Astrocyte (in vitro differentiated cells and primary cell): Measurements from ENCODE around the gene TBX21. TPM values are rescaled to one million over a fixed set of nuclear protein-coding genes. Genes with fewer than 3 reads are reported as not detected.
"Not testable (repeated sequence)": the region's sequence is repeated elsewhere in the genome, so short reads cannot be mapped to it uniquely, and the experiment has no call there.

Source experiments
- DNase-seq: peaks from one replicate; pipeline ENCODE4 v3.0.0-alpha.2; 2010; ENCODE audit warnings: low read depth
- FAIRE-seq: peaks from 2 replicates; lab custom pipeline; 2011; peaks lifted over from hg19 to GRCh38; lab: Jason Lieb, UNC
- H2AFZ ChIP-seq: 2 replicates; pipeline ENCODE4 v1.6.0; 2012; ENCODE audit warnings: low read depth, low read length, inconsistent platforms
- H3K27ac ChIP-seq: 2 replicates; pipeline ENCODE4 v1.5.1; 2011; ENCODE audit warnings: low read depth, low read length, inconsistent platforms
- H3K27me3 ChIP-seq: 2 replicates; pipeline ENCODE4 v1.6.0; 2011; ENCODE audit warnings: low read length, inconsistent platforms; ENCODE audit not compliant: insufficient read depth
- H3K36me3 ChIP-seq: 2 replicates; pipeline ENCODE4 v1.5.1; 2011; ENCODE audit warnings: low read length, inconsistent platforms; ENCODE audit not compliant: insufficient read depth
- H3K4me1 ChIP-seq: 2 replicates; pipeline ENCODE4 v1.5.1; 2011; ENCODE audit warnings: low read length, inconsistent platforms; ENCODE audit not compliant: insufficient read depth
- H3K4me2 ChIP-seq: 2 replicates; pipeline ENCODE4 v1.6.0; 2012; ENCODE audit warnings: low read length, inconsistent platforms
- H3K4me3 ChIP-seq: 2 replicates; pipeline ENCODE4 v1.5.1; 2011; ENCODE audit warnings: low read depth, mild to moderate bottlenecking, low read length, inconsistent platforms; ENCODE audit not compliant: insufficient read depth
- H3K79me2 ChIP-seq: 2 replicates; pipeline ENCODE4 v1.6.0; 2012; ENCODE audit warnings: mild to moderate bottlenecking, low read length, inconsistent platforms; ENCODE audit not compliant: insufficient read depth
- H3K9ac ChIP-seq: 2 replicates; pipeline ENCODE4 v1.6.0; 2012; ENCODE audit warnings: mild to moderate bottlenecking, low read length, inconsistent platforms
- H3K9me3 ChIP-seq: 2 replicates; pipeline ENCODE4 v1.5.1; 2012; ENCODE audit warnings: low read depth, mild to moderate bottlenecking, low read length, inconsistent platforms; ENCODE audit not compliant: insufficient read depth
- H4K20me1 ChIP-seq: 2 replicates; pipeline ENCODE4 v1.6.0; 2012; ENCODE audit warnings: low read length, inconsistent platforms; ENCODE audit not compliant: insufficient read depth
- H3K27ac Mint-ChIP-seq: one replicate; pipeline ENCODE4 v1.8.0; 2021; ENCODE audit warnings: mild to moderate bottlenecking, mixed read lengths; ENCODE audit not compliant: unreplicated experiment
- H3K27me3 Mint-ChIP-seq: one replicate; pipeline ENCODE4 v1.8.0; 2021; ENCODE audit warnings: low read depth, mixed read lengths; ENCODE audit not compliant: unreplicated experiment
- H3K36me3 Mint-ChIP-seq: one replicate; pipeline ENCODE4 v1.8.0; 2021; ENCODE audit warnings: low read depth, mixed read lengths; ENCODE audit not compliant: unreplicated experiment
- H3K4me1 Mint-ChIP-seq: one replicate; pipeline ENCODE4 v1.8.0; 2021; ENCODE audit warnings: low read depth, mixed read lengths; ENCODE audit not compliant: unreplicated experiment
- H3K4me3 Mint-ChIP-seq: one replicate; pipeline ENCODE4 v1.8.0; 2021; ENCODE audit warnings: mild to moderate bottlenecking, moderate library complexity, mixed read lengths; ENCODE audit not compliant: unreplicated experiment
- H3K9me3 Mint-ChIP-seq: one replicate; pipeline ENCODE4 v1.8.0; 2021; ENCODE audit warnings: mild to moderate bottlenecking, mixed read lengths; ENCODE audit not compliant: unreplicated experiment
- CTCF ChIP-seq: IDR thresholded peaks from 2 replicates; pipeline ENCODE4 v1.5.1; 2011; ENCODE audit warnings: low read depth, mild to moderate bottlenecking, inconsistent platforms, low read length, moderate library complexity; ENCODE audit not compliant: insufficient read depth
- EZH2 ChIP-seq: IDR thresholded peaks from 2 replicates; pipeline ENCODE4 v1.6.1; 2012; ENCODE audit warnings: mild to moderate bottlenecking, low read length, inconsistent platforms; ENCODE audit not compliant: insufficient read depth
- total RNA-seq: library from RNA; stranded (reverse); gene quantifications from 2 replicates; pipeline ENCODE4 v1.2.1, GENCODE V29; 2021

Gene TBX21
- total RNA-seq, 1 donor from 2014 or later = not detected

GRCh38 chr17:47739150-47739549 is 6.1 kb downstream of the TBX21 start:
- Histone ChIP-seq H4K20me1 (no peaks in the 10 kb centered on the region), H3K9ac (no peak overlapping the region), H3K27me3 (peaks cover 46% of the 10 kb centered on the region), H3K36me3 (no peaks in the 10 kb centered on the region), H3K27ac (no peak overlapping the region), H3K9me3 (no peaks in the 10 kb centered on the region), H3K4me1 (no peaks in the 10 kb centered on the region), H3K4me3 (no peak overlapping the region), H3K4me2 (no peak overlapping the region), H2AFZ (no peak overlapping the region), H3K79me2 (no peaks in the 10 kb centered on the region)
- Mint-ChIP-seq H3K4me1 (no peaks in the 10 kb centered on the region), H3K27ac (no peak overlapping the region), H3K4me3 (no peak overlapping the region), H3K36me3 (no peaks in the 10 kb centered on the region), H3K27me3 (peaks cover 60% of the 10 kb centered on the region), H3K9me3 (peaks cover 9% of the 10 kb centered on the region)
- DNase-seq (no peak), FAIRE-seq (no peak)
- TF ChIP-seq EZH2 (no peak), CTCF (no peak)

GRCh38 chr17:47739945-47740344 is 6.9 kb downstream of the TBX21 start:
- not testable (repeated sequence) for H3K4me1 Mint-ChIP-seq, H4K20me1 ChIP-seq, H3K36me3 ChIP-seq, H3K9me3 ChIP-seq, H2AFZ ChIP-seq, H3K27ac ChIP-seq, DNase-seq, H3K4me3 Mint-ChIP-seq, H3K9me3 Mint-ChIP-seq, H3K36me3 Mint-ChIP-seq, H3K4me1 ChIP-seq, FAIRE-seq, H3K9ac ChIP-seq, H3K4me2 ChIP-seq, H3K27ac Mint-ChIP-seq, H3K4me3 ChIP-seq, H3K79me2 ChIP-seq
- peaks cover 45% of the 10 kb centered on the region for H3K27me3 ChIP-seq
- peaks cover 59% of the 10 kb centered on the region for H3K27me3 Mint-ChIP-seq

- Histone ChIP-seq H3K79me2 (no peaks in the 10 kb centered on the region), H3K36me3 (no peaks in the 10 kb centered on the region), H3K4me2 (no peak overlapping the region), H3K9ac (no peak overlapping the region), H3K9me3 (no peaks in the 10 kb centered on the region), H3K27ac (no peak overlapping the region), H2AFZ (no peak overlapping the region), H3K27me3 (peaks cover 44% of the 10 kb centered on the region), H4K20me1 (no peaks in the 10 kb centered on the region), H3K4me1 (no peaks in the 10 kb centered on the region), H3K4me3 (no peak overlapping the region)
- no peak for DNase-seq
- no peaks in the 10 kb centered on the region for H3K4me1 Mint-ChIP-seq
- TF ChIP-seq CTCF (no peak), EZH2 (no peak)
- peaks cover 9% of the 10 kb centered on the region for H3K9me3 Mint-ChIP-seq
- no peak overlapping the region for H3K4me3 Mint-ChIP-seq
- H3K27me3 Mint-ChIP-seq = peaks cover 58% of the 10 kb centered on the region
- no peaks in the 10 kb centered on the region for H3K36me3 Mint-ChIP-seq
- no peak overlapping the region for H3K27ac Mint-ChIP-seq
- FAIRE-seq = no peak
These were observed 8.2 kb downstream of the TBX21 start for GRCh38 chr17:47741109-47741792.
